ENCODE data around the gene PDXK. TPM values are rescaled to one million over a fixed set of nuclear protein-coding genes. Genes with fewer than 3 reads are reported as not detected.

The PDXK gene
- total RNA-seq, 2 donors from 2014 or later: 93.1 to 106 TPM

DNA sequence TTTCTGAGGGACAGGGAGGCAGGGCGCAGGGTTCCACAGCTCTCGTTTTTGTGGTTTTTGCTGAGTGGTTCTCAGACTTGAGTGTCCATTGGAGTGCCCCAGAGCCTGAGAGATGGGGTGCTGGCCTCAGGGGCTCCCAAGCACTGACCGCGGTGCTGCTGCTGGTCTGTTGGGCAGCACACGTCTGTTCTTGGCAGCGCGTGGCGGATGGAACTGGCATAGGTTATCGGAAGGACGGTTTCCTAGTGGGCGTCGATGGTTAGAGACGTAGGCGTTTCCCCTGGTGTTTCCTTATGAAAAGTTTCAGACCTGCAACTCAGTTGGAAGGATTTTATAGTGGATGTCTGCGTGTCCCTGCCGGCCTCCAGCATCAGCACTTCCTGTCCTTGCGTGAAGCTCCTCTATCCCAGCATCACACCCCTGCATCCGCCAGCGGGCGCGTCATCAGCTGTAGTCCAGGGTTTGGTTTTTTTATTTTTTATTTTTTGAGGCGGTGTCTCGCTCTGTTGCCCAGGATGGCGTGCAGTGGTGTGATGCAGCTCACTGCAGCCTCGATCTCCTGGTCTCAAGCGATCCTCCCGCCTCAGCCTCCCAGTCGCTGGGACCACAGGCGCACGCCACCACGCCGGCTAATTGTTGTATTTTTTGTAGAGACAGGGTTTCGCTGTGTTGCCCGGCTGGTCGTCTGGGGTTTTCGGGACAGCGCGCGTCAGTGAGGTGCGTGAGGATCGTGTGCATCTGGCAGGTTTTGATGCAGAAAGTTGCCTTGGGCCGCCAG, 82.3 kb downstream of the PDXK start:
- no peaks in the 10 kb centered on the region for H3K9me3 ChIP-seq (ENCODE audit: control insufficient read depth, low read length, poor library complexity, severe bottlenecking)
- no peak for DNase-seq
- Mint-ChIP-seq H3K27ac (peak overlapping the region; percentile 14), H3K27me3 (no peaks in the 10 kb centered on the region), H3K36me3 (ENCODE audit: low read depth) (peaks cover 2% of the 10 kb centered on the region), H3K4me3 (no peak overlapping the region), H3K4me1 (peaks cover 4% of the 10 kb centered on the region)
- ATAC-seq: no peak

GRCh38 chr21:43802713-43803313, 83.9 kb downstream of the PDXK start:
- H3K27me3 Mint-ChIP-seq: no peaks in the 10 kb centered on the region
- peaks cover 4% of the 10 kb centered on the region for H3K4me1 Mint-ChIP-seq
- no peak overlapping the region for H3K27ac Mint-ChIP-seq
- H3K36me3 Mint-ChIP-seq (ENCODE audit: low read depth): peaks cover 2% of the 10 kb centered on the region
- ATAC-seq (no peak), DNase-seq (no peak)
- H3K9me3 ChIP-seq (ENCODE audit: control insufficient read depth, low read length, poor library complexity, severe bottlenecking): no peaks in the 10 kb centered on the region
- no peak overlapping the region for H3K4me3 Mint-ChIP-seq

DNA sequence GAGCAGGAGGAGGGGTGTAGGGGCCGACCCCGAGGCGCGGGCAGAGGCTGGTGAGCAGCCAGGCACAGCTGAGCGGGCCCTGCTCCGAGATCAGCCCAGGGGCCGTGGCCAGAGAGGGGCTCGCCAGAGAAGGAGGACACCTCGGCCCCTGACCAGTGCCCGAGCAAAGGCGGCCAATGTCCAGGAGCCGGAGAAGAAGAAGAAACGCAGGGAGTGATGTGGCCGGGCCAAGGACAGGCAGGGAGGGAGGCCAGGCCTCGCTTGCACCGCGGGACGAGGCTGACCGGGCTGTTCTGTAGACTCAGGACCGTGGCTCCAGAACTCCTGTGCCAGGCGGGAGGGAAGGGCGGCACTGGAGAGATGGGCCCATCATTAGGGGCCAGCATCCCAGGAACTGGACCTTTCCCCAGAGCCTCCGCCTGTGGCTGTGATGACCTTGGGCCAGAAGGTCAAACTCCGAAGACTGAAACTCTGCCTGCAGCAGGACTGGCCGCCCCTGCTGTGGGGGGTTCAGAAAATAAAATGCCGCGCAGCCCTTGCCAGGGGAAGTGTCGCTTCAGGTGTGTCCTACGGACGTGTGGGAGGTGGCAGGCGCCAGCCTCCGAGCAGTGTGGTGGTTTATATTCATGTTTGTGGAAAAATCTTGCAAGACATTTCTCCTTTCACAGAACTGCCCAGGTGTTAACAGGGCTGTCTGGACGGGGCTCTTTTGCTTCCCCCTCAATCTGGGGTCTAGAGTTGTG, 84.8 kb downstream of the PDXK start:
- no peaks in the 10 kb centered on the region for H3K27me3 Mint-ChIP-seq
- no peak overlapping the region for H3K27ac Mint-ChIP-seq
- no peaks in the 10 kb centered on the region for H3K36me3 Mint-ChIP-seq (ENCODE audit: low read depth)
- ATAC-seq (no peak), DNase-seq (no peak)
- peaks cover 2% of the 10 kb centered on the region for H3K4me1 Mint-ChIP-seq
- no peaks in the 10 kb centered on the region for H3K9me3 ChIP-seq (ENCODE audit: control insufficient read depth, low read length, poor library complexity, severe bottlenecking)
- no peak overlapping the region for H3K4me3 Mint-ChIP-seq

GRCh38 chr21:43805275-43805800, 86.4 kb downstream of the PDXK start:
- no peaks in the 10 kb centered on the region for H3K36me3 Mint-ChIP-seq (ENCODE audit: low read depth)
- ATAC-seq (peak; percentile 75), DNase-seq (no peak)
- no peaks in the 10 kb centered on the region for H3K27me3 Mint-ChIP-seq
- peaks cover 2% of the 10 kb centered on the region for H3K4me1 Mint-ChIP-seq
- peak overlapping the region; percentile 60 for H3K27ac Mint-ChIP-seq
- H3K4me3 Mint-ChIP-seq: no peak overlapping the region
- no peaks in the 10 kb centered on the region for H3K9me3 ChIP-seq (ENCODE audit: control insufficient read depth, low read length, poor library complexity, severe bottlenecking)

- Mint-ChIP-seq H3K4me1 (peaks cover 7% of the 10 kb centered on the region), H3K4me3 (no peak overlapping the region), H3K27ac (peak overlapping the region; percentile 60), H3K27me3 (no peaks in the 10 kb centered on the region), H3K36me3 (ENCODE audit: low read depth) (no peaks in the 10 kb centered on the region)
- no peak for DNase-seq
- no peak for ATAC-seq
- H3K9me3 ChIP-seq (ENCODE audit: control insufficient read depth, low read length, poor library complexity, severe bottlenecking): no peaks in the 10 kb centered on the region
Observed at GRCh38 chr21:43806017-43806710, 87.2 kb downstream of the PDXK start.

DNA sequence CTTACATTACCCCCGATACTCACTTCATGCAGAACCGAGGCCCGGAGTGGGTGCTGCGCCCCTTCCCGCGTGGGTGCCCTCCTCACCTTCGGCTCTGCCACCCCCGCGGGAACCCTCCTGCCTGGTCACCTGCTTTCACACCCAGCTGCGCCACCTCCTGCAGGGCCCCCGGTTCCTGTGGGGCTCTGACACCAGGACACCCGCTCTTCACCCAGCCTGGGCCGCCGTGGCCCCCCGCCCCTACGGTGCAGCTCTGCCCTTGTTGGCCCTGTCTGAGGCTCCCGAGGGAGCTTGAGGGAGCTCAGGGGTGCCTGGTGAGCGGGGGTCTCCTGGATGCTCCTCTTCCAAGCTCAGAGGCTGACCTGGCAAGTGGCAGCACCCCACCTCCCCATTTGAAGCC, 89.4 kb downstream of the PDXK start:
- Mint-ChIP-seq H3K4me3 (no peak overlapping the region), H3K27ac (no peak overlapping the region), H3K36me3 (ENCODE audit: low read depth) (no peaks in the 10 kb centered on the region), H3K27me3 (no peaks in the 10 kb centered on the region), H3K4me1 (peaks cover 9% of the 10 kb centered on the region)
- H3K9me3 ChIP-seq (ENCODE audit: control insufficient read depth, low read length, poor library complexity, severe bottlenecking): no peaks in the 10 kb centered on the region
- DNase-seq (no peak), ATAC-seq (no peak)

DNA sequence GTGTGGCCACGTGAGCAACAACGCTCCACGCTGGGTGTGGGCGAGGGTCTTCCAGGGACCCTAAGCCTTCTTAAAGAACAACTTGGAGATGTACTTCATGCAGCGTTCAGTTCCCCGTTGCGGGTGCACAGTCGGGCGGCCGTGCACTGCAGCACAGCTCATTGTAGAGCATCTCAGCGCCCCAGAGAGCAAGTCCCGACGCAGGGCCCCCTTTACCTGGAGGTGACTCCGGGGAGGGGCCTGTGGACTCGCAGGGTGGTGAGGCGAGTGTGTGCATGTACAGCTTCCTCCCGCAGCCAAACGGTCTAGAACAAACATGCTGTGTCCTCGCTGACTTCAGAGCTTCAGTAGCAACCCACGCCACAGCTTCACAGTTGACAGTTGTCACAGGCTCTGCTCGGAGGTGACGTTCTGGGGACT, 89.9 kb downstream of the PDXK start:
- H3K4me1 Mint-ChIP-seq: peaks cover 9% of the 10 kb centered on the region
- H3K27ac Mint-ChIP-seq: no peak overlapping the region
- H3K27me3 Mint-ChIP-seq: no peaks in the 10 kb centered on the region
- H3K9me3 ChIP-seq (ENCODE audit: control insufficient read depth, low read length, poor library complexity, severe bottlenecking): no peaks in the 10 kb centered on the region
- H3K4me3 Mint-ChIP-seq: no peak overlapping the region
- no peaks in the 10 kb centered on the region for H3K36me3 Mint-ChIP-seq (ENCODE audit: low read depth)
- DNase-seq (no peak), ATAC-seq (no peak)

GRCh38 chr21:43809346-43809799, 90.4 kb downstream of the PDXK start:
- H3K27me3 Mint-ChIP-seq: no peaks in the 10 kb centered on the region
- peaks cover 9% of the 10 kb centered on the region for H3K4me1 Mint-ChIP-seq
- H3K9me3 ChIP-seq (ENCODE audit: control insufficient read depth, low read length, poor library complexity, severe bottlenecking): no peaks in the 10 kb centered on the region
- no peak for ATAC-seq
- H3K36me3 Mint-ChIP-seq (ENCODE audit: low read depth): no peaks in the 10 kb centered on the region
- DNase-seq: no peak
- no peak overlapping the region for H3K4me3 Mint-ChIP-seq
- no peak overlapping the region for H3K27ac Mint-ChIP-seq

DNA sequence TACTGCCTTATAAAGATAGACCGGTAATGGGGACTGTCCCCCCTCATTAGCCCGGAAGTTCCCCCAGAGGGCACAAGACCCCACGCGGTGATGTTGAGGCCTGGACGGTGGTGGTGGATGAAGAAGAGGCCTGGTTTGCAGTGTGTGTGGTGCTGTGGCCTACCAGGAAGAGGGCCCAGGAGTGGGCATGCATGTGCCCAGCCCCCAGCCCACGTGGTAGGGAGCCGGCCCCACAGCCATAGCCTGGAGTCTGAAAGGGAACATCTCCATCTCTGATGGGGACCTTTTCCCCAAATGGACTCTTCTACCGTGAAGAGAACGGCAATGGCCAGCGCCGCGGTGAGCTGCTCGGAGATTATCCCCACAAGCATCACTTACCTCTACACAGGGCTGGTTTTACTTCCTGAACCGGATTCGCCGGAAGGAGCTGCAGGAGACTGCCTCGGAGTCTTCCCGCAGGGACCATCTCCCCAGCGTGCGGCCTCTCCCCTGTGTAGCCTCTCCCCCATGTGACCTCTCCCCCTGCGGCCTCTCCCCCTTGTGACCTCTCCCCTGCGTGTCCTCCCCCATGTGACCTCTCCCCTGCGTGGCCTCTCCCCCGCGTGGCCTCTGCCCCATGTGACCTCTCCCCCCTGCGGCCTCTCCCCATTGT, 91.0 kb downstream of the PDXK start:
- ATAC-seq (no peak), DNase-seq (no peak)
- H3K4me1 Mint-ChIP-seq: peaks cover 13% of the 10 kb centered on the region
- H3K9me3 ChIP-seq (ENCODE audit: control insufficient read depth, low read length, poor library complexity, severe bottlenecking): no peaks in the 10 kb centered on the region
- no peak overlapping the region for H3K27ac Mint-ChIP-seq
- H3K4me3 Mint-ChIP-seq: no peak overlapping the region
- H3K27me3 Mint-ChIP-seq: no peaks in the 10 kb centered on the region
- H3K36me3 Mint-ChIP-seq (ENCODE audit: low read depth): no peaks in the 10 kb centered on the region

GRCh38 chr21:43810505-43811261, 91.8 kb downstream of the PDXK start:
- Mint-ChIP-seq H3K4me1 (peaks cover 13% of the 10 kb centered on the region), H3K4me3 (no peak overlapping the region), H3K36me3 (ENCODE audit: low read depth) (no peaks in the 10 kb centered on the region), H3K27me3 (no peaks in the 10 kb centered on the region), H3K27ac (peak overlapping the region; percentile 76)
- H3K9me3 ChIP-seq (ENCODE audit: control insufficient read depth, low read length, poor library complexity, severe bottlenecking): no peaks in the 10 kb centered on the region
- ATAC-seq (peak; percentile 91), DNase-seq (peak; percentile 71 to 94 (median 74))

- DNase-seq: no peak
- no peaks in the 10 kb centered on the region for H3K27me3 Mint-ChIP-seq
Observed at GRCh38 chr21:43811262-43812105, 92.6 kb downstream of the PDXK start.

More at GRCh38 chr21:43811262-43812105, 92.6 kb downstream of the PDXK start:
- H3K36me3 Mint-ChIP-seq (ENCODE audit: low read depth): no peaks in the 10 kb centered on the region
- no peak overlapping the region for H3K4me3 Mint-ChIP-seq
- H3K4me1 Mint-ChIP-seq: peaks cover 13% of the 10 kb centered on the region
- H3K9me3 ChIP-seq (ENCODE audit: control insufficient read depth, low read length, poor library complexity, severe bottlenecking): no peaks in the 10 kb centered on the region
- H3K27ac Mint-ChIP-seq: peak overlapping the region; percentile 76
- no peak for ATAC-seq
